GM19239 (cell line): ENCODE results near the gene AMT.

ENCODE experiments used
- DNase-seq: peaks from one replicate; pipeline ENCODE4 v3.0.0; 2011; ENCODE audit warnings: low spot score; ENCODE audit not compliant: insufficient read length
- FAIRE-seq: peaks from 2 replicates; lab custom pipeline; 2011; peaks lifted over from hg19 to GRCh38; lab: Jason Lieb, UNC

AMT gene, protein sequence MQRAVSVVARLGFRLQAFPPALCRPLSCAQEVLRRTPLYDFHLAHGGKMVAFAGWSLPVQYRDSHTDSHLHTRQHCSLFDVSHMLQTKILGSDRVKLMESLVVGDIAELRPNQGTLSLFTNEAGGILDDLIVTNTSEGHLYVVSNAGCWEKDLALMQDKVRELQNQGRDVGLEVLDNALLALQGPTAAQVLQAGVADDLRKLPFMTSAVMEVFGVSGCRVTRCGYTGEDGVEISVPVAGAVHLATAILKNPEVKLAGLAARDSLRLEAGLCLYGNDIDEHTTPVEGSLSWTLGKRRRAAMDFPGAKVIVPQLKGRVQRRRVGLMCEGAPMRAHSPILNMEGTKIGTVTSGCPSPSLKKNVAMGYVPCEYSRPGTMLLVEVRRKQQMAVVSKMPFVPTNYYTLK

DNA sequence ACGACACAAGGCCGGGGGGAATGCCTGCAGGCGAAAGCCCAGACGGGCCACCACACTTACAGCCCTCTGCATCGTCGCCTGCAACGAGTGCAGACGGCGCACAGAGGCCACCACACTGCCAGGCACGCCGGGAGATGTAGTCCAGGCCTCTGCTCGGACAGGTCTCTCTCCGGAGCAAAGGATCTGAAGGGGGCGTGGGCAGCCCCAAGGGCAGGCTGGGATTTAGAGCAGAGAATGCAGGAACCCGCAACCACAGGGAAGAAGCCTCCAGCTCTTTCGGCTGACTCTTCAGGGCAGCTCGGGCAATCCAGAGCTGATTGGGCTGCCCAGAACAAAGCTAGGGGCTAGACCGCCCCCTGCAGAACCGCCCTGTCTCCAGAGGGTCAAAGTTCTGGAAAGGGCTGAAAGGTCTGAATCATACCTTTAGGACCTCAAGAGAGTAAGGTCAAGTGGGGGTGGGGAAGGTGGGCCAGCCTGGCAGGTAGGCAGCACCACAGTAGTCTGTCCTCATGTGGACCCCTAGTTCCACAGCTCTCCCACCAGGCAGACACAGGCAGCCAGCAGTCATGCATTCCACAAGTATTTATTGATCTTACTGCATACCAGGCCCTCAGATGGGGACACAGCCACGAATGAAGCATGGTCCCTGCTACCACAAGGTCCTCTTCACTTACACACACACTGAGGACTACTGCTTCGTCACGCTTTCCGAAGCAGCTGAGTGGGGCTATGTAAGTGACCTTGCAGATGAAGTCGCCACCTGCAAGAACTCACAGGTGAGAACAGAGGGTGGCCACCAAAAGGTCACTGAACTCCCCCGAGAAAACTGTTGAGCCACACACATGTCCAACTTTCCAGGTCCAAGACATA, at the start of gene AMT:
AMT (minus strand) TSS at position 95 of the 870 bp plus-strand sequence; CDS start at position 72, 23 bp downstream.
- DNase-seq (no peak), FAIRE-seq (no peak)

DNA sequence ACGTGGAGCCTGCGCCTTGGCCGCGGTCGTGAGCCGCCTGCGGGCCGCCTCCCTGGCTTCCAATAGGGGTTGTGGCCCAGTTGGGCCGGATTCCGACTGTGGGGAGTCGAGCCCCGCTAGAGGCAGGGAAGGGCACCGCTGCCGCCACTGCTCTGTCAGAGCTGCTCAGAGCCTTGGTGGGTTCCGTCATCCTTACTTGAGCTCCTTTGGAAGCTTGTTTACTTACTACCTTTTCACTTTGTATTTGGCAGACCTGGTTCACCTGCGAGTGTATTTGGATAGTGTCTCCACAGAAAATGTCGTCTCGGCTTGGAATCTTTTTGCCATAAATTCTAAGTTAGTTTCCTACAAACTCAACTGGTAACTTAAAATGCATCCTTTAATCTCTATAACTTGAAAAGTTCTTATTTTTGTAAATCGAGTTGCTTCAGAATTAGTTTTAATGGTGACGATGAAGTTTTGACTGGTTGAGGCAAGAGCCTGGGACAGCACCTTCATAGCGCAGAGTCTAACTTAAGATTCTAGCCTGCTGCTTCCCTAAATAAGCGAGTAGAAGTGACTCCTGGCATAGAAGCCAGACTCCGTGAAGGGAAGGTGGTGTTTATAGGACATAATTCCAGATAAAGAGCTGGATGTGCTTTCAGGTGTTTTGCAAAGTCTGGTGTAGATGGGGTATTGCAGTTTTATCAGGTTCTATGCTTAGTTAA, 48.6 kb upstream of the AMT start:
- DNase-seq = no peak
- peak; percentile 86 for FAIRE-seq

- FAIRE-seq = peak; percentile 90
Observed at GRCh38 chr3:49469936-49470713, 47.9 kb upstream of the AMT start, which contains the start of gene DAG1. Gene DAG1, plus strand, starts transcription at chr3:49470267. Its CDS starts 40,268 bp downstream, at chr3:49510535.

GRCh38 chr3:49469037-49469935, 47.0 kb upstream of the AMT start:
- DNase-seq (no peak), FAIRE-seq (no peak)

More at GRCh38 chr3:49469936-49470713, 47.9 kb upstream of the AMT start, which contains the start of gene DAG1:
- peak; percentile 96 for DNase-seq

DNA sequence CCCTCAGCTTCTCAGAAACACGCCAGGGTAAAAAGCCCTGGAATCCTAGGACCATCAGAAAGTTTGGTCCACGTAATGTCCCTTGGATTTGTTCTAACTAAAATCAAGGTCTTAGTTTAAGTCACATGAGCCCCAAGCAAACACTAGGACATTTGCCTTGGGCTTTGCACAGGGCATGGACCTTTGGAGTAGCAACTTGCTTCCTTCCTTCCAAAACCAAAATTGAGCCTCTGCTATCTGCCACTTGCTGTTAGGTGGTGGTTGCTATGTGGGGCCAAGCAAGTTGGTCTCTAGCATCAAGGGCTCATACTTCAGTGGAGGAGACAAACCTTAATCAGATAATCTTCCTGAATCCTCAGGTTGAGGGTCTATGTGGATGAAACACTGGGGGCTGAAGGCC, 43.8 kb upstream of the AMT start:
- DNase-seq (no peak), FAIRE-seq (no peak)

DNA sequence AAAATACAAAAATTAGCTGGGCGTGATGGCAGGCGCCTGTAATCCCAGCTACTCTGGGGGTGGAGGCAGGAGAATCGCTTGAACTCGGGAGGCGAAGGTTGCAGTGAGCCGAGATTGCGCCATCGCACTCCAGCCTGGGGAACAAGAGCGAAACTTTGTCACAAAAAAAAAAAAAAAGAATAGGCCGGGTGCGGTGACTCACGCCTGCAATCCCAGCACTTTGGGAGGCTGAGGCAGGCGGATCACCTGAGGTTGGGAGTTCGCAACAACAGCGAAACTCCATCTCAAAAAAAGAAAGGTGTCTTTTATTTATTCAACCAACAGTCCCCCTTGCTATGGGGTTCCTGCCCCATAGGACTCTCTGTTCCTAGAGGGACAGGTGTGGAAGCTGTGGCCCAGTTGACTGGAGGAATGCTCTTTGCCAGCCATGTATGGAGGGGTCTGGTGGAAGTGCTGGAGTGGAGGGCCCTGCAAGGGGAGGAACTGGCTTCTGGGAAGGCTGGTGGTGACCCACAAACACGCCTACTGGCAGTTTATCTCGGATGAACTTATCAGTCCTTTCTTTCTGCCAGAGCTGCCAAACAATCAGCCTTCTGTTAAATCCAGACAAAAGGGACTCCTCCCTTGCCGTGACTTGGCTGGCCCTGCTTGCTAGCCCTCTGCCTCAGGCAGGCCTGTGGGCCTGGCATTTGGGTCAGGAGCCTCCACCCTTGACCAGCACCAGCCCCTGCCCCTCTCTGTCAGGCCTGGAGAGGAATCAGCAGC, 43.2 kb upstream of the AMT start:
- FAIRE-seq = no peak
- no peak for DNase-seq

GRCh38 chr3:49462222-49462621, 39.9 kb upstream of the AMT start:
- DNase-seq = no peak
- FAIRE-seq = no peak

- no peak for DNase-seq
- no peak for FAIRE-seq
Observed at GRCh38 chr3:49461443-49462171, 39.3 kb upstream of the AMT start.

- FAIRE-seq = no peak
- no peak for DNase-seq
Observed at GRCh38 chr3:49460956-49461355, 38.7 kb upstream of the AMT start.

DNA sequence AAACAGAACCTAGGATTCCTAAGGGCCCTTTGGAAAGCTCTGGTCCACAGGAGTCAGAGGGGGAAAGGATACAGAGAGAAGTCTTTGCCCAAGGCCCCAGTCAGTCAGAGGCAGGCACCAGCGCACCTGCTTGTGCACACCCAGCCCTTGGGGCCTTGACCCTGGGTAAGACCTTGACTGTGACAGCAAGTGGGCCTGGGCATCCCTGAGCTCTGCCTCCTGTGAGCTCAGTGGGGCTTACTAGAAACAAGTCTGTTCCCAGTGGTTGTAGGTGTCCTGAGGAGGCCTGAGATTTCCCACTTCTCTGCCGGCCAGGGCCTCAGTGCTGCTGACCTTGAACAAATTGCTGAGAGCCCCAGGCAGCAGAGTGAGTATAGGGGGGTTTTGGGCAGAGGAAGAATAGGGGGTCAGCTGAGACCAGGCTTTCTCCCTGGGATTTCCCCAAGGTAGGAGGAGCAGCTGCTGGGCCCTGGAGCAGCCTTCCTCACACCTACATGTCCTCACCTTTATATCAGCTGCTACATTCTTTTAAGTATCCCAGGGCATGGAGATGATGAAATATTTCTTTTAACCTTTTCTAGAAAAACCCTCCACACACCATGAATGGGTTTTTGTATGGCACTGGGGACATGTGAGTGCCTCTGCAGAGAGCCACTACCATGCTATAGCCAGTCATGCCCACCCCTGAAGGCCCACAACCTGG, 38.1 kb upstream of the AMT start:
- no peak for FAIRE-seq
- no peak for DNase-seq

DNA sequence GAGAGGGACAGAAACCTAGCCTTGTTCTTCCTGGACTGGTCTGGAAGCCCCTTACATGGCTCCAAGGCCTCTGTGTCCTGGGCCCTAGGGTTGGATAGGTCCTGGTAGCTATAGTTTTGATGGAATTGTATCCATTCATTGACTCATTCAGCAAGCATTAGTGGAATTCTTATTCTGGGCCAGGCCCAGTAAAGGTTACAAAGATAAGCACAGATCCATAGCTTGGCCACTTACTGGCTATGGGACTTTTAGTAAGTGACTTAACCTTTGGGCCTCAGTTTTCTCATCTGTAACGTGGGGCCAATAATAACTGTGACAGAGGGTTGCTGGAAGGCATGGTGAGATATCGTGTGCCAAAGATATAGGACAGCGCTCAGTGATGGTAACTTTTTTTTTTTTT, 34.2 kb upstream of the AMT start:
- FAIRE-seq (no peak), DNase-seq (no peak)

- FAIRE-seq = no peak
- no peak for DNase-seq
Observed at GRCh38 chr3:49454898-49455681, 32.8 kb upstream of the AMT start.

- DNase-seq = no peak
- FAIRE-seq = no peak
Observed at GRCh38 chr3:49454458-49454857, 32.2 kb upstream of the AMT start.

GRCh38 chr3:49453621-49454020, 31.3 kb upstream of the AMT start:
- FAIRE-seq (no peak), DNase-seq (no peak)

DNA sequence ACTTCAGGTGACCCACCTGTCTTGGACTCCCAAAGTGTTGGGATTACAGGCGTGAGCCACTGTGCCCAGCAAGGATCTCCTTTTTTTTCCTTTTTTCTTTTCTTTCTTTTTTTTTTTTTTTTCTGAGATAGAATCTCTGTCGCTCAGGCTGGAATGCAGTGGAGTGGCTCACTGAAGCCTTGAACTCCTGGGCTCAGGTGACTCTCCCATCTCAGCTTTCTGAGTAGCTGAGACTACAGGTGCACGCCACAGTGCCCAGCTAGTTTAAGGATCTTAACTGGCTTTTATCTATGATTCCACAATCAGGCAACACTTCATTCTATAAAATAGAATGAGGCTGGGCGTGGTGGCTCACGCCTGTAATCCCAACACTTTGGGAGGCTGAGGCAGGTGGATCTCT, 23.1 kb upstream of the AMT start:
- DNase-seq (no peak), FAIRE-seq (no peak)

GRCh38 chr3:49434731-49435130, 12.5 kb upstream of the AMT start:
- FAIRE-seq (no peak), DNase-seq (no peak)
